GM12873 (cell line): ENCODE data around the gene LRRC27.

ENCODE experiments used
- TF ChIP-seq, protein P1 (sequence below): IDR thresholded peaks from 2 replicates; pipeline ENCODE4 v1.5.1; 2012; ENCODE audit warnings: low read depth, mild to moderate bottlenecking, moderate library complexity, low read length, control low read depth; ENCODE audit not compliant: insufficient read depth; ENCODE audit errors: missing control alignments

Gene LRRC27

GRCh38 chr10:132326925-132327324 is 5.1 kb upstream of the LRRC27 start:
- TF ChIP-seq, protein P1, sequence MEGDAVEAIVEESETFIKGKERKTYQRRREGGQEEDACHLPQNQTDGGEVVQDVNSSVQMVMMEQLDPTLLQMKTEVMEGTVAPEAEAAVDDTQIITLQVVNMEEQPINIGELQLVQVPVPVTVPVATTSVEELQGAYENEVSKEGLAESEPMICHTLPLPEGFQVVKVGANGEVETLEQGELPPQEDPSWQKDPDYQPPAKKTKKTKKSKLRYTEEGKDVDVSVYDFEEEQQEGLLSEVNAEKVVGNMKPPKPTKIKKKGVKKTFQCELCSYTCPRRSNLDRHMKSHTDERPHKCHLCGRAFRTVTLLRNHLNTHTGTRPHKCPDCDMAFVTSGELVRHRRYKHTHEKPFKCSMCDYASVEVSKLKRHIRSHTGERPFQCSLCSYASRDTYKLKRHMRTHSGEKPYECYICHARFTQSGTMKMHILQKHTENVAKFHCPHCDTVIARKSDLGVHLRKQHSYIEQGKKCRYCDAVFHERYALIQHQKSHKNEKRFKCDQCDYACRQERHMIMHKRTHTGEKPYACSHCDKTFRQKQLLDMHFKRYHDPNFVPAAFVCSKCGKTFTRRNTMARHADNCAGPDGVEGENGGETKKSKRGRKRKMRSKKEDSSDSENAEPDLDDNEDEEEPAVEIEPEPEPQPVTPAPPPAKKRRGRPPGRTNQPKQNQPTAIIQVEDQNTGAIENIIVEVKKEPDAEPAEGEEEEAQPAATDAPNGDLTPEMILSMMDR: no peak

DNA sequence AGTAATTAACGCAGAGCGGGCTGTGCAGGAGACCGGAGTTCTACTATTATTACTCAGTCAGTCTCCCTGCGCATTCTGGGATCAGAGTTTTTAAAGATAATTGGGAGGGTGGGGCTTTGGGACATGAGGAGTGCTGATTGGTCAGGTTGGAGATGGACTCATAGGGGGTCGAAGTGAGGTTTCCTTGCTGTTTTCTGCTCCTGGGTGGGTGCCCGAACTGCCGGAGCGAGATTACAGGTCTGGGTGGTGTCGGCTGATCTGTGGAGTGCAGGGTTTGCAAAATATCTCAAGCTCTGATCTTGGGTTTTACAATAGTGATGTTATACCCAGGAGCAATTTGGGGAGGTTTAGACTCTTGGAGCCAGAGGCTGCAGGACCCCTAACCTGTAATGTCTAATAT is 3.9 kb upstream of the LRRC27 start:
- TF ChIP-seq, protein P1: no peak

DNA sequence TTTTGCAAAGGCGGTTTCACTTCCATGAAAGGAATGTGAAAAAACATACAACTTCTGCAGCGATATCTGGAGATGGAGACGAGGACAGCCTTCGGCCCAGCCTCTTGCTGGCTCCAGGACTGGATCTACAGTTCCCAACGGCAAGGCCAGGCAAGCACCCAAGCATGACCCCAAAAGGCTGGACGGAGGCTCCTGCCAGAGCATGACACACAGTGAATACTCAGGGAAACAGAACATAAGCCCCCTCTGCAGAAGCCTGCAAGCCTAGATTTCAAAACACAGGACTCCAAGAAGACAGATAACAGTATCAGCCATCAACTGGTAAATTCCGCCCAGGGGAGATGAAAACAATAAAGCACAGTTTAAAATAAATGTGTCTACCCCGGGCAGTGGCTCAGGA is 3.3 kb upstream of the LRRC27 start:
- TF ChIP-seq, protein P1: no peak

- TF ChIP-seq, protein P1: no peak
These were observed 2.2 kb upstream of the LRRC27 start for GRCh38 chr10:132329565-132330485.

DNA sequence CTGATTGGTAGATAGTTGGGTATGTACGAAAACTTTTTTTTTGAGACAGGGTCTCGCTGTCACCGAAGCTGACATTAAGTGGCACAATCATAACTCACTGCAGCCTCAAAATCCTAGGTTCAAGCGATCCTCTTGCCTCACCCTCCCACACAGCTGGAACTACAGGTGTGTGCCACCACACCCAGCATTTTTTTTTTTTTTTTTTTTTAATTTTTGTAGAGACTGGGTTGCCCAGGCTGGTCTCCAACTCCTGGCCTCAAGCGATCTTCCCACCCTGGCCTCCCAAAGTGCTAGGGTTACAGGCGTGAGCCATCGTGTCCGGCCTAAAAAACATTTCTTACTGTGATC is 1.5 kb upstream of the LRRC27 start:
- TF ChIP-seq, protein P1: no peak

DNA sequence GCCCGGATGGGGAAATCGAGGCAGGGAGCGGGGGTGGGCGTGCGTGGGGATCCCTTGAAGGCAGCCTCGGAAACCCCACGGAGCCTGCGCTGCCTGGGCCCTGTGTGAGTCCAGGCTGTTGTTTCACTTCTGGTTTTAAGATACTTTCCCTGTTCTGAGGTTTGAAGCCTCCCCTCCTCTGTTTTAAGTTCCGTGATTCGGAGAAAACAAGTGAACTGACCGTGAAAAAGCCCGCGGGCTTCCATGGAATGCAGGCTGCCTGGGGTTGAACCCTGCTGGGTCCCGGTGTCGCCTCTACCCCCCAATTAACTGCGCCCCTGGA is 401 bp downstream of the LRRC27 start:
- TF ChIP-seq, protein P1: no peak

DNA sequence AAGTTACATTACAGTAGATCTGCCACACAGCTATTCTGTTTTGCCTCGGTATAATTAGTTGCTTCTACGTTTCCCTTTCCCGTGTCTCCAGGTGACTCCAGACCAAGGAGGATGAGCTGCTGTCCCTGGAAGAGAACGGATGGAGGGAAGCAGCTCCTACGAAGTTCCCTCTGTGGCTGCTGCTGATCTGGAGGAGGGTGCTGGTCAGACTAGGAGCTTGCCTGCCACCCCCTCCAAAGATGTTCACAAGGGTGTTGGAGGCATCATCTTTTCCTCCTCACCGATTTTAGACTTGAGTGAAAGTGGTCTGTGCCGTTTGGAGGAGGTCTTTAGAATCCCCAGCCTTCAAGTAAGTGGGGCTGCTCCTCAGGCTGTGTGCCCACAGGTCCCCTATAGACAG is 1.4 kb downstream of the LRRC27 start:
- TF ChIP-seq, protein P1: no peak
